NB4 (cell line): ENCODE data around the gene SRRM2.

ENCODE experiments used
- CTCF ChIP-seq: IDR thresholded peaks from one replicate; pipeline ENCODE4 v1.5.1; 2012; ENCODE audit warnings: low read depth, low read length
- MAX ChIP-seq: IDR thresholded peaks from 2 replicates; pipeline ENCODE4 v1.6.1; 2011; ENCODE audit warnings: low read depth, low read length

- TF ChIP-seq CTCF (no peak), MAX (no peak)
Measured at GRCh38 chr16:2804728-2805127, 52.3 kb downstream of the SRRM2 start.
